ENCODE data around the gene STARD8.

Gene STARD8

DNA sequence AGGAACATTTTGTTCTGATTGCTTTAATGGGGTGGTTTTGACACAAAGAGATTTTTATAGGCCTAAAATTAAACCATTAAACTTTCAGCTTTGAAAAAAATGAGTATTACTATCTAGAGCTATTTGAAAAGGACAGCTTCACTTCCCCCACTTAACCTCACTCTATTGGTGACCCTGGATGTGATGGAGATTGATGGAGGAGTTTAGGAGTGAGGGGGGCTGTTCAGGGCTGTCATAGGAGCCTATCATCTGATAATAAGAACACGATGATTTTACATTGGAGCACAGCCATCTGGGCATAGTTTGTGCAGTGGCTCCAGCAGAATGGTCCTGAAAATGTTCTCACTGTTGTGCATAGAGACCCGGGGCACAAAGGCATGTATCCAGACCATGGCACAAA, 110.3 kb downstream of the STARD8 start:
- TF ChIP-seq POLR2A (IDR thresholded peaks at IDR 0.05; ENCODE audit: extremely low read depth, insufficient read length) (no peak), MYC (IDR thresholded peaks at IDR 0.05; ENCODE audit: low read depth, low read length) (no peak), CTCF (IDR thresholded peaks at IDR 0.05; ENCODE audit: low read depth, low read length) (no peak)
- TF ChIP-seq, protein P1, sequence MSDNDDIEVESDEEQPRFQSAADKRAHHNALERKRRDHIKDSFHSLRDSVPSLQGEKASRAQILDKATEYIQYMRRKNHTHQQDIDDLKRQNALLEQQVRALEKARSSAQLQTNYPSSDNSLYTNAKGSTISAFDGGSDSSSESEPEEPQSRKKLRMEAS (IDR thresholded peaks at IDR 0.05; ENCODE audit: low read depth, low read length), result no peak
- no peak for DNase-seq (ENCODE audit: low read depth)

DNA sequence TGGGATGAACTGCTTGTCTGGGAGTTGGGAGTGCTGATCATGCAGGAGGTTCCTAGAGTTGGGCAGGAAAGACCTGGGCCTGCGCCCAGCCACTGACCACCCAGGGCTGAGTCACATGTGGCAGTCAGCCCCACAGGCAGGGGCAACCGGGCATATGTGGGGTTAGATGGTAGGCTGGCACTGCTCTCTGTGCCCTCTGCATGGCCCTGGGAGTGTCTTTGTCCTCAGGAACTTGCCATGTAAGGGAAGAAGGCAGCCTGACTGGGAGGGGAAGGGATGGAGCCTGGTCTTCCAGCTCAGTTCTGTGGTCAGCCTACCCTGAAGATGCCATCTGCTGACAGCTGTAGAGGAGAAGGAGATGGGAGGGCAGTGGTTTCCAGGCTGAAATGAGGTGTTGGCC, 111.2 kb downstream of the STARD8 start:
- DNase-seq (ENCODE audit: low read depth), result no peak
- H3K4me3 ChIP-seq (ENCODE audit: low read depth, low read length), result no peak overlapping the region
- TF ChIP-seq MYC (IDR thresholded peaks at IDR 0.05; ENCODE audit: low read depth, low read length), result no peak
- TF ChIP-seq CTCF (IDR thresholded peaks at IDR 0.05; ENCODE audit: low read depth, low read length), result no peak
- no peak for TF ChIP-seq POLR2A (IDR thresholded peaks at IDR 0.05; ENCODE audit: extremely low read depth, insufficient read length)
- TF ChIP-seq, protein P1 (IDR thresholded peaks at IDR 0.05; ENCODE audit: low read depth, low read length), result no peak

More for the DNA sequence above, 110.3 kb downstream of the STARD8 start:
- no peak overlapping the region for H3K4me3 ChIP-seq (ENCODE audit: low read depth, low read length)

DNA sequence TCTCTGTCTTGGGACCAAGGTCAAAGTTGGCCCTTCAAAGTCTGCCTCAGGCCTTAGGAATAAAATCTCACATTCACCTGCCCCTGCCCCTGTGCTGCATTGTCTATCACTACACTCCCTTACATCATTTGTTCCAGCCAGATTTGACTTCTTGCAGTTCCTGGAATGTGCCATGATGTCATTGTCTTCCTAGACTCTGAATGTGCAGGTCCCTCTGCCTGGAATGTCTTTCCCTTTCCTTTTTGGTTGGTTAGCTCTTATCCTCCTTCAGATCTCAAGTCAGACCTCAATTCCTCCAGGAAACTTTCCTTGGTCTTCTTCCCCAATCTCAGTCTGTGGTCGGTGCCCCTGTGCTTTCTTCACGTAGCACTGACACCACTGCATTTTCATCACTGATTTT, 113.6 kb downstream of the STARD8 start:
- no peak for DNase-seq (ENCODE audit: low read depth)
- TF ChIP-seq MYC (IDR thresholded peaks at IDR 0.05; ENCODE audit: low read depth, low read length) (no peak), CTCF (IDR thresholded peaks at IDR 0.05; ENCODE audit: low read depth, low read length) (no peak), POLR2A (IDR thresholded peaks at IDR 0.05; ENCODE audit: extremely low read depth, insufficient read length) (no peak)
- TF ChIP-seq, protein P1 (IDR thresholded peaks at IDR 0.05; ENCODE audit: low read depth, low read length), result no peak
- no peak overlapping the region for H3K4me3 ChIP-seq (ENCODE audit: low read depth, low read length)

- no peak for DNase-seq (ENCODE audit: low read depth)
- TF ChIP-seq MYC (IDR thresholded peaks at IDR 0.05; ENCODE audit: low read depth, low read length), result no peak
- TF ChIP-seq POLR2A (IDR thresholded peaks at IDR 0.05; ENCODE audit: extremely low read depth, insufficient read length), result no peak
- TF ChIP-seq CTCF (IDR thresholded peaks at IDR 0.05; ENCODE audit: low read depth, low read length), result no peak
- TF ChIP-seq, protein P1 (IDR thresholded peaks at IDR 0.05; ENCODE audit: low read depth, low read length), result no peak
- H3K4me3 ChIP-seq (ENCODE audit: low read depth, low read length), result no peak overlapping the region
Observed at GRCh38 chrX:68762766-68763165, 115.3 kb downstream of the STARD8 start.

GRCh38 chrX:68763481-68763880, 116.0 kb downstream of the STARD8 start:
- TF ChIP-seq POLR2A (IDR thresholded peaks at IDR 0.05; ENCODE audit: extremely low read depth, insufficient read length) (no peak), CTCF (IDR thresholded peaks at IDR 0.05; ENCODE audit: low read depth, low read length) (no peak), MYC (IDR thresholded peaks at IDR 0.05; ENCODE audit: low read depth, low read length) (no peak)
- TF ChIP-seq, protein P1 (IDR thresholded peaks at IDR 0.05; ENCODE audit: low read depth, low read length), result no peak
- H3K4me3 ChIP-seq (ENCODE audit: low read depth, low read length), result no peak overlapping the region
- no peak for DNase-seq (ENCODE audit: low read depth)
